HEK293T (cell line): ENCODE data around the gene MYL7.

Experiments used
- CTCF ChIA-PET: fragments of 350-600 bp; formaldehyde crosslinking; extraction: SDS; loops from one replicate; lab custom pipeline; 2021; ENCODE audit warnings: antibody characterized with exemption, inconsistent platforms; lab: Yijun Ruan, JAX
- POLR2A ChIA-PET: fragments of 350-600 bp; formaldehyde crosslinking; extraction: SDS; loops from one replicate; lab custom pipeline; 2020; ENCODE audit warnings: antibody characterized with exemption, inconsistent platforms; lab: Yijun Ruan, JAX
- DNase-seq: peaks from one replicate; pipeline ENCODE4 v3.0.0; 2012; ENCODE audit warnings: mixed read lengths; ENCODE audit errors: extremely low spot score
- ARNT ChIP-seq: fragments of 450-650 bp; IDR thresholded peaks from 2 replicates; pipeline ENCODE4 v1.6.1; 2017; ENCODE audit warnings: mild to moderate bottlenecking
- BHLHE40 ChIP-seq: fragments of 450-650 bp; IDR thresholded peaks from 2 replicates; pipeline ENCODE4 v1.6.1; 2016; ENCODE audit warnings: mild to moderate bottlenecking, moderate library complexity, borderline replicate concordance
- CTBP1 ChIP-seq: fragments of 450-650 bp; IDR thresholded peaks from 2 replicates; pipeline ENCODE4 v1.6.1; 2016; ENCODE audit warnings: borderline replicate concordance
- ELF4 ChIP-seq: fragments of 450-650 bp; IDR thresholded peaks from 2 replicates; pipeline ENCODE4 v1.6.1; 2017; ENCODE audit warnings: antibody characterized with exemption
- FOXA1 ChIP-seq: fragments of 450-650 bp; IDR thresholded peaks from 2 replicates; pipeline ENCODE4 v1.6.1; 2016; ENCODE audit warnings: mild to moderate bottlenecking
- FOXK2 ChIP-seq: fragments of 450-650 bp; IDR thresholded peaks from 2 replicates; pipeline ENCODE4 v1.6.1; 2016; ENCODE audit warnings: mild to moderate bottlenecking
- FOXM1 ChIP-seq: fragments of 450-650 bp; IDR thresholded peaks from 2 replicates; pipeline ENCODE4 v1.6.1; 2017; ENCODE audit warnings: mild to moderate bottlenecking, borderline replicate concordance
- HDGF ChIP-seq: fragments of 450-650 bp; IDR thresholded peaks from 2 replicates; pipeline ENCODE4 v1.6.1; 2017; ENCODE audit warnings: antibody characterized with exemption, borderline replicate concordance
- L3MBTL2 ChIP-seq: fragments of 450-650 bp; conservative IDR thresholded peaks from 2 replicates; pipeline ENCODE4 v1.6.1; 2016; ENCODE audit warnings: mild to moderate bottlenecking
- LEF1 ChIP-seq: fragments of 450-650 bp; IDR thresholded peaks from 2 replicates; pipeline ENCODE4 v1.6.1; 2017; ENCODE audit warnings: mild to moderate bottlenecking, borderline replicate concordance
- NFRKB ChIP-seq: fragments of 450-650 bp; IDR thresholded peaks from 2 replicates; pipeline ENCODE4 v1.6.1; 2016; ENCODE audit warnings: mild to moderate bottlenecking, moderate library complexity
- SP1 ChIP-seq: fragments of 450-650 bp; IDR thresholded peaks from 2 replicates; pipeline ENCODE4 v1.6.1; 2017
- SUZ12 ChIP-seq: fragments of 450-650 bp; IDR thresholded peaks from 2 replicates; pipeline ENCODE4 v1.6.1; 2016; ENCODE audit warnings: mild to moderate bottlenecking
- TARDBP ChIP-seq: fragments of 450-650 bp; IDR thresholded peaks from 2 replicates; pipeline ENCODE4 v1.6.1; 2016
- ZNF384 ChIP-seq: fragments of 450-650 bp; IDR thresholded peaks from 2 replicates; pipeline ENCODE4 v1.6.1; 2016
- TF ChIP-seq, protein P1 (sequence below): fragments of 450-650 bp; IDR thresholded peaks from 2 replicates; pipeline ENCODE4 v1.6.1; 2016

MYL7 gene

DNA sequence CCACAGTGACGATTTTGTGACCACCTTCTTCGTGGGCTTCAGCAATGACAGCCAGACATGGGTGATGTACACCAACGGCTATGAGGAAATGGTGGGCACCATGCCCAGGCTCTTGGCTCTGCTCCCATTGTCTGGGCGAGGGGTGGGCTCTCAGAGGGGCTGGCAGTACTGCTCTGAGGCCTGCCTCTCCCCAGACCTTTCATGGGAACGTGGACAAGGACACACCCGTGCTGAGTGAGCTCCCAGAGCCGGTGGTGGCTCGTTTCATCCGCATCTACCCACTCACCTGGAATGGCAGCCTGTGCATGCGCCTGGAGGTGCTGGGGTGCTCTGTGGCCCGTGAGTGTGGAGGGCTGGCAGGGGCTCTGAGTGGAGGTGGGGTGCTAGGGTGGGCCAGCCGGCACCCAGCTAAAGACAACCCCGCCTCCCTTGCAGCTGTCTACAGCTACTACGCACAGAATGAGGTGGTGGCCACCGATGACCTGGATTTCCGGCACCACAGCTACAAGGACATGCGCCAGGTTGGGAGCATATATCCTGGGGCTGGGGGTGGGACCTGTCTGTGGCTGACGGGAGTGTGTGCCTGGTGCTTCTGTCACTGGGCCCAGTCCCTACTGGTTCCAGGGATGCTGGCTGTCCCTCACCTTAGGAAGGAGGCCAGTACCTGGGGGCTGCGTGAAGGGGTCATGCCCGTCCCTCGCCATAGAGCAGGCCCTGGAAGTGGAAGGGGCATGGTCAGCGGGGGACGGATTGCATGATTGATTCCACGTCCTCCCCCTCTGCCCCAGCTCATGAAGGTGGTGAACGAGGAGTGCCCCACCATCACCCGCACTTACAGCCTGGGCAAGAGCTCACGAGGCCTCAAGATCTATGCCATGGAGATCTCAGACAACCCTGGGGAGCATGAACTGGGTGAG lies 30.2 kb downstream of the MYL7 start:
- POLR2A ChIA-PET: interaction anchor here (4.7 kb wide), 1 partner anchor 12 kb away, joined by 24 read pairs; the partner anchor contains the start of gene POLD2
- TF ChIP-seq, protein P1, sequence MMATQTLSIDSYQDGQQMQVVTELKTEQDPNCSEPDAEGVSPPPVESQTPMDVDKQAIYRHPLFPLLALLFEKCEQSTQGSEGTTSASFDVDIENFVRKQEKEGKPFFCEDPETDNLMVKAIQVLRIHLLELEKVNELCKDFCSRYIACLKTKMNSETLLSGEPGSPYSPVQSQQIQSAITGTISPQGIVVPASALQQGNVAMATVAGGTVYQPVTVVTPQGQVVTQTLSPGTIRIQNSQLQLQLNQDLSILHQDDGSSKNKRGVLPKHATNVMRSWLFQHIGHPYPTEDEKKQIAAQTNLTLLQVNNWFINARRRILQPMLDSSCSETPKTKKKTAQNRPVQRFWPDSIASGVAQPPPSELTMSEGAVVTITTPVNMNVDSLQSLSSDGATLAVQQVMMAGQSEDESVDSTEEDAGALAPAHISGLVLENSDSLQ: no peak
- TF ChIP-seq HDGF: no peak
- no peak for TF ChIP-seq CTBP1
- TF ChIP-seq ARNT: no peak
- no peak for TF ChIP-seq FOXA1
- TF ChIP-seq ELF4: no peak
- DNase-seq: no peak
- CTCF ChIA-PET: no interaction called here

DNA sequence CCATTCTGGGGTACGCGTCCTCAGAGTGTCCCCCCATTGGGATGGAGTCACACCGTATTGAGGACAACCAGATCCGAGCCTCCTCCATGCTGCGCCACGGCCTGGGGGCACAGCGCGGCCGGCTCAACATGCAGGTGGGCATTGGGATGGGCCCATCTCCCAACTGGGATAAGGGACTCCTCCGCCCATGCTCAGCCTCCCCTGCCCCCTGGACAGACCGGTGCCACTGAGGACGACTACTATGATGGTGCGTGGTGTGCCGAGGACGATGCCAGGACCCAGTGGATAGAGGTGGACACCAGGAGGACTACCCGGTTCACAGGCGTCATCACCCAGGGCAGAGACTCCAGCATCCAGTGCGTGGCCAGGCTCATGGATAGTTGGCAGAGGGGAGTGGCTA lies 31.1 kb downstream of the MYL7 start:
- DNase-seq: no peak
- POLR2A ChIA-PET: interaction anchor here (4.7 kb wide), 1 partner anchor 13 kb away, joined by 24 read pairs; the partner anchor contains the start of gene POLD2
- CTCF ChIA-PET: no interaction called here
- TF ChIP-seq NFRKB: no peak
- TF ChIP-seq FOXM1: no peak
- TF ChIP-seq ARNT: no peak
- TF ChIP-seq HDGF: no peak
- TF ChIP-seq FOXA1: no peak
- TF ChIP-seq ELF4: no peak
- TF ChIP-seq ZNF384: no peak
- TF ChIP-seq CTBP1: no peak
- TF ChIP-seq, protein P1: no peak
- TF ChIP-seq TARDBP: no peak
- TF ChIP-seq SUZ12: no peak

DNA sequence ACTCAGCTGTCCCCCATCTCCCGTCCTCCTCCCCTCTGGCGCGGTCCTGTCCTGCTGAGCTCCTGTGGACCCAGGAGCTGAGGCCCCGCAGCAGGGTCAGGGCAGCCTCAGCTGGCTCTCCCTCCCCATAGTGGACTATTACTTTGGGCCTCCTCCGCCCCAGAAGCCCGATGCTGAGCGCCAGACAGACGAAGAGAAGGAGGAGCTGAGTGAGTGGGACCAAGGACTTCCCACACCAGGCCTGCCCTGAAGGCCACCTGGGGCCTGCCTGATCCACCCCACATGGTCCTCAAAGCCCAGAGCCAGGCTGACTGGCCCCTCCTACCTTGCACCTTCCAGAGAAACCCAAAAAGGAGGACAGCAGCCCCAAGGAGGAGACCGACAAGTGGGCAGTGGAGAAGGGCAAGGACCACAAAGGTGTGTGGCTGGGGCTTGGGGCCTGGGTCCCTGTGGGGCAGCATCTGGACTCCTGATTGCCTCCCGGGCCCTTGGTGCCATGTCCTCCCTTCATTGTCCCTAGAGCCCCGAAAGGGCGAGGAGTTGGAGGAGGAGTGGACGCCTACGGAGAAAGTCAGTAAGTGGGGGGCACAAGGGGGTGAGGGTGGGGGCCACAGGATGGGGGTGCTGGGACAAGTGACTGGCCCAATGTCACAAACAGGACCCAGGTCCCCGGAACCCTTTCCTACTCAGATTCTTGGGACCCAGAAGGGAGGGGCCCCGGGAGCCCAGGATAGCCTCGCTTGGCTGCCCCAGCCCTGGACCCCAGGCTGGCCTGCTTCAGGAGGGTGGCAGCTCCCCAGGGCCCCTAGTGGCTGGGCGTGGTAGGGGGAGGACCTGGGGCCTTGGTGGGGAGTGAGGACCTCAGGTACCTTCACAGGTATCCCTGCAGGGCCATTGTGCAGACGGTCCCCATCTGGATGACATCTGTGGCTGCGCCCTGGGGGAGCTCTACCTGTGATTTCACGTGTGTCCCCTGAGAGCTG lies 32.1 kb downstream of the MYL7 start:
- no peak for DNase-seq
- TF ChIP-seq L3MBTL2 (no peak), HDGF (no peak), CTBP1 (no peak), SP1 (no peak), FOXM1 (no peak), BHLHE40 (no peak), LEF1 (no peak), NFRKB (no peak), SUZ12 (no peak), ZNF384 (no peak), TARDBP (no peak), ARNT (no peak), FOXK2 (no peak), FOXA1 (no peak), ELF4 (no peak)
- TF ChIP-seq, protein P1: no peak
- ChIA-PET POLR2A (interaction anchor here (1.0 to 4.7 kb wide), 2 partner anchors 11 to 14 kb away, joined by 3 to 24 read pairs; partner anchors contain the start of gene POLD2), CTCF (no interaction called here)

- CTCF ChIA-PET: no interaction called here
- POLR2A ChIA-PET: no interaction called here
- DNase-seq: no peak
- no peak for TF ChIP-seq NFRKB
- TF ChIP-seq, protein P1: no peak
- TF ChIP-seq LEF1: no peak
- no peak for TF ChIP-seq ARNT
- no peak for TF ChIP-seq FOXA1
- no peak for TF ChIP-seq BHLHE40
- TF ChIP-seq SP1: no peak
- TF ChIP-seq ELF4: no peak
- TF ChIP-seq CTBP1: no peak
- no peak for TF ChIP-seq ZNF384
- TF ChIP-seq HDGF: no peak
- TF ChIP-seq SUZ12: no peak
- no peak for TF ChIP-seq L3MBTL2
- TF ChIP-seq FOXM1: no peak
- TF ChIP-seq FOXK2: no peak
- no peak for TF ChIP-seq TARDBP
Observed at GRCh38 chr7:44107961-44108767, 33.0 kb downstream of the MYL7 start.
